HepG2 (cell line): Measurements from ENCODE around the gene IMMT. TPM values are rescaled to one million over a fixed set of nuclear protein-coding genes. Genes with fewer than 3 reads are reported as not detected.

ENCODE experiments used
- MED13 ChIP-seq: sonication (generic); formaldehyde crosslinking; IDR thresholded peaks from 2 replicates; pipeline ENCODE4 v1.5.0; 2020; ENCODE audit warnings: missing genetic modification reagents
- MNT ChIP-seq: fragments of 450-650 bp; IDR thresholded peaks from 2 replicates; pipeline ENCODE4 v1.6.1; 2016
- ZC3H13 ChIP-seq: sonication (generic); formaldehyde crosslinking; IDR thresholded peaks from 2 replicates; pipeline ENCODE4 v1.8.1; 2023; ENCODE audit warnings: mild to moderate bottlenecking, missing genetic modification reagents, moderate library complexity
- ZNF646 ChIP-seq: sonication (generic); formaldehyde crosslinking; IDR thresholded peaks from 2 replicates; pipeline ENCODE4 v1.9.0; 2021; ENCODE audit warnings: mild to moderate bottlenecking, missing genetic modification reagents
- polyA plus RNA-seq, 8 experiments: library from polyadenylated mRNA; depleted of rRNA in 3 of 8; stranded (reverse) in 7 of 8; unstranded in 1 of 8; fragments of >200 nt; fragmentation: Illumina TruSeq in 4 of 8; extraction: Trizol in 4 of 8; gene quantifications; 2 replicates each; pipeline versions ENCODE4 v1.2.1 to v1.2.3, GENCODE V29; 2011 to 2016; ENCODE audit warnings: low read depth in 4 of 8, missing spikeins in 1 of 8, mixed read lengths in 1 of 8; ENCODE audit not compliant: insufficient read depth in 1 of 8
- total RNA-seq, 5 experiments: library from RNA; depleted of rRNA; stranded (reverse); fragments of >200 nt; fragmentation: Illumina TruSeq; extraction: Trizol; gene quantifications; 2 replicates each; pipeline ENCODE4 v1.2.3, GENCODE V29; 2016; ENCODE audit warnings: low read depth in 1 of 5

Gene IMMT
- total and polyA plus RNA-seq, 2 of the 13 experiments (the other 11 are each of a cell fraction or from before 2014, with no cell fraction given): 63.5 to 119 TPM

- TF ChIP-seq ZNF646 (CRISPR knock-in tag): no peak
- TF ChIP-seq MNT: no peak
- no peak for TF ChIP-seq ZC3H13 (CRISPR knock-in tag)
- TF ChIP-seq MED13 (CRISPR knock-in tag): no peak
Measured at GRCh38 chr2:86231680-86232372, 36.6 kb upstream of the IMMT start (continued).
